ENCODE data around the gene TMEM131L.

- TF ChIP-seq EZH2phosphoT487 (IDR thresholded peaks at IDR 0.05; ENCODE audit: borderline replicate concordance) = no peak
- TF ChIP-seq POLR2A (IDR thresholded peaks at IDR 0.05; ENCODE audit: borderline replicate concordance, extremely low read depth, insufficient read depth, insufficient read length) = no peak
- TF ChIP-seq CTCF (IDR thresholded peaks at IDR 0.05 in 2 of 3, conservative IDR thresholded peaks at IDR 0.05 in 1 of 3; ENCODE audit: borderline replicate concordance in 1 of 3, insufficient read depth in 1 of 3, low read depth in 2 of 3, low read length in 2 of 3) = no peak
Measured at GRCh38 chr4:153512162-153512852, 46.1 kb downstream of the TMEM131L start.
